PC-9 (cell line): ENCODE results near the gene EBP.

ENCODE experiments used
- EZH2 ChIP-seq: fragments of 200-600 bp; sonication (generic); IDR thresholded peaks from 2 replicates; pipeline ENCODE4 v1.8.0; 2017; ENCODE audit warnings: antibody characterized with exemption, low read depth
- TF ChIP-seq, protein P1 (sequence below): fragments of 200-600 bp; sonication (generic); conservative IDR thresholded peaks from 2 replicates; pipeline ENCODE4 v1.6.1; 2017; ENCODE audit warnings: mixed run types, antibody characterized with exemption, mild to moderate bottlenecking, moderate library complexity

DNA sequence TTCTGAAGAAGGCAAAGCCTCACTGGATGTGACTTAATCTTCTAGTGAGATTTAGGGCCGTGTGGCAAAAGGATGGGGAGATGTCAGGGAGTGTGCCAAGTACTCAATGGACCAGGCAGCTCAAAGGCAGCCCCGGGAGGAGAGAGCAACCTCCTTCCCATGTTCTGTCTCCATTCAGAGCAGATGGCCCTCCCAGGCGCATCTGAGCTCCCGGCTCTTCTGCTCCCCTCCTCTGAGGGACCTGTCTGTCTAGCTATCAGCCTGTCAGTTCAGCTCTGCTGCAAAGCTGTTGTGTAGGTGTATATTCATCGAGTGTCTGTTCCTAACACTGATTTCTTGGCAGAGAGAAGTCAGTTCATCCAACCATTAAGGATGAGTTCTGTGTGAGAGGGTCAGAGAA lies 23.7 kb upstream of the EBP start:
- TF ChIP-seq, protein P1, sequence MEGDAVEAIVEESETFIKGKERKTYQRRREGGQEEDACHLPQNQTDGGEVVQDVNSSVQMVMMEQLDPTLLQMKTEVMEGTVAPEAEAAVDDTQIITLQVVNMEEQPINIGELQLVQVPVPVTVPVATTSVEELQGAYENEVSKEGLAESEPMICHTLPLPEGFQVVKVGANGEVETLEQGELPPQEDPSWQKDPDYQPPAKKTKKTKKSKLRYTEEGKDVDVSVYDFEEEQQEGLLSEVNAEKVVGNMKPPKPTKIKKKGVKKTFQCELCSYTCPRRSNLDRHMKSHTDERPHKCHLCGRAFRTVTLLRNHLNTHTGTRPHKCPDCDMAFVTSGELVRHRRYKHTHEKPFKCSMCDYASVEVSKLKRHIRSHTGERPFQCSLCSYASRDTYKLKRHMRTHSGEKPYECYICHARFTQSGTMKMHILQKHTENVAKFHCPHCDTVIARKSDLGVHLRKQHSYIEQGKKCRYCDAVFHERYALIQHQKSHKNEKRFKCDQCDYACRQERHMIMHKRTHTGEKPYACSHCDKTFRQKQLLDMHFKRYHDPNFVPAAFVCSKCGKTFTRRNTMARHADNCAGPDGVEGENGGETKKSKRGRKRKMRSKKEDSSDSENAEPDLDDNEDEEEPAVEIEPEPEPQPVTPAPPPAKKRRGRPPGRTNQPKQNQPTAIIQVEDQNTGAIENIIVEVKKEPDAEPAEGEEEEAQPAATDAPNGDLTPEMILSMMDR: no peak
- no peak for TF ChIP-seq EZH2
